GM23338 (cell line): ENCODE results near the gene SLC2A11.

Experiments
- CREB1 ChIP-seq: fragments of 250-450 bp; sonication (Bioruptor Pico); IDR thresholded peaks from 2 replicates; pipeline ENCODE4 v1.5.0; 2020; ENCODE audit warnings: low read depth, mild to moderate bottlenecking, moderate library complexity
- CTCF ChIP-seq, 2 experiments: fragments of 200-600 bp in 1 of 2; sonication (generic) in 1 of 2; conservative IDR thresholded peaks; 2 replicates each; pipeline versions ENCODE4 v1.5.1 to v1.6.1; 2016 to 2017; ENCODE audit warnings: antibody characterized with exemption in 2 of 2, low read depth in 2 of 2, mild to moderate bottlenecking in 2 of 2, moderate library complexity in 1 of 2
- EZH2 ChIP-seq: fragments of 200-600 bp; sonication (generic); IDR thresholded peaks from one replicate; pipeline ENCODE4 v1.8.0; 2017; ENCODE audit warnings: antibody characterized with exemption, mild to moderate bottlenecking, low read depth; ENCODE audit not compliant: unreplicated experiment
- EZH2phosphoT487 ChIP-seq: fragments of 200-600 bp; sonication (generic); IDR thresholded peaks from one replicate; pipeline ENCODE4 v1.8.1; 2018; ENCODE audit warnings: antibody characterized with exemption; ENCODE audit not compliant: unreplicated experiment
- JUNB ChIP-seq: IDR thresholded peaks from one replicate; pipeline ENCODE4 v1.6.1; 2016; ENCODE audit warnings: antibody characterized with exemption; ENCODE audit not compliant: unreplicated experiment
- POLR2AphosphoS5 ChIP-seq: IDR thresholded peaks from 2 replicates; pipeline ENCODE4 v1.6.1; 2016; ENCODE audit warnings: antibody characterized with exemption, low read depth
- REST ChIP-seq: IDR thresholded peaks from one replicate; pipeline ENCODE4 v1.6.1; 2018; ENCODE audit warnings: antibody characterized with exemption; ENCODE audit not compliant: unreplicated experiment
- STAT1 ChIP-seq: IDR thresholded peaks from one replicate; pipeline ENCODE4 v1.6.1; 2016; ENCODE audit warnings: antibody characterized with exemption; ENCODE audit not compliant: unreplicated experiment
- ZNF331 ChIP-seq: fragments of 250-450 bp; sonication (Bioruptor Pico); IDR thresholded peaks from 2 replicates; pipeline ENCODE4 v1.5.0; 2020; ENCODE audit warnings: low read depth, mild to moderate bottlenecking, moderate library complexity
- ZNF462 ChIP-seq: fragments of 250-450 bp; sonication (Bioruptor Pico); IDR thresholded peaks from 2 replicates; pipeline ENCODE4 v1.5.0; 2020; ENCODE audit warnings: mild to moderate bottlenecking, moderate library complexity

- TF ChIP-seq EZH2 = no peak
- no peak for TF ChIP-seq CTCF (conservative IDR thresholded peaks at IDR 0.05; ENCODE audit: low read depth in 2 of 2)
- TF ChIP-seq EZH2phosphoT487 = no peak
- no peak for TF ChIP-seq JUNB
- no peak for TF ChIP-seq REST
- TF ChIP-seq POLR2AphosphoS5 = no peak
- TF ChIP-seq CREB1 (CRISPR knock-in tag) = no peak
- TF ChIP-seq ZNF462 = no peak
- TF ChIP-seq STAT1 = no peak
- no peak for TF ChIP-seq ZNF331
Observed at GRCh38 chr22:23903328-23903971, 45.8 kb downstream of the SLC2A11 start.
